ENCODE data around the gene SMIM36.
"Not testable (repeated sequence)": the region's sequence is repeated elsewhere in the genome, so short reads cannot be mapped to it uniquely, and the experiment has no call there.

SMIM36 gene

GRCh38 chr17:55433029-55433628, 78.1 kb downstream of the SMIM36 start:
- DNase-seq: no peak

DNA sequence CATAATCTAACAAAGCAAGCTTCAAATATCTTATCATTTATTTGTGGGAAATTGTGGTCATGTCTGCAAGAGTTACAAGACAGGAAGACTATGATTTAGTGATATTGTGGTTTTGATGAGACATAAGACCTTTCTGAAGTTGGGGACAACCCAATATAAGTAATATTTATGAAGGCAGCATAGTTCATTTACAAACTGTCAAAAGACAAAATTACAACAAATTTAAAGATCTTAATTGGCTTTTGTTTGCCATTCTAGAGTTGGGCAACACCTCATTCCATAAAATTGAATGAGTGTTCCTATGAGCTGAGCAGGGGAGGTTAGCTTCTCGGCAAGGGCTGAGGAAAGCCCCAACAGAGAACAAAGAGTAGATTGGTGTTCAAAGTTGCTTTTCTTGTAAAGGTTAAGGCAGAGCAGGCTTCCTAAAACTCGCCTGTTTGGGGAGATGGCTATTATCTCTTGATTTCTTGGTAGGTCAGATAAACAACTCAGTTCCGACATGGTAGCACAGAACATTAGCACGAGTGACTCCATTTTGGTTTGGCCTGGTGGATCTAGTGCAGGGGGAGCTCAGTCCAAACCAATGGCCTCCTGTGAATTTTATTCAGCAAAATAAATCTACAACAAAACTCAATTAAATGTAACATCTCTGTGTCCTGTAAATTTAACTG, 78.8 kb downstream of the SMIM36 start:
- DNase-seq: no peak

DNA sequence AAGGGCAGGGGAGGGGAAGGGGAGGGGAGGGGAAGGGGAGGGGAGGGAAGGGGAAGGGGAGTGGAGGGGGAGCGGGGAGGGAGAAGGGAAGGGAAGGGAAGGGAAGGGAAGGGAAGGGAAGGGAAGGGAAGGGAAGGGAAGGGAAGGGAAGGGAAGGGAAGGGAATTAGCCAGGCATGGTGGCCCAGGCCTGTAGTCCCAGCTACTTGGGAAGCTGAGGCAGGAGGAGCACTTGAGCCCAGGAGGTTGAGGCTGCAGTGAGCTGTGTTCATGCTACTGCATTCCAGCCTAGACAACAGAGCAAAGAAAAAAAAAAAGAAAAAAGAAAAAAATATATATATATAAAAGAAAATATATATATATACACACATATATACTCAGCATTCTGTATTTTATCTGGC, 79.3 kb downstream of the SMIM36 start:
- DNase-seq: not testable (repeated sequence)

DNA sequence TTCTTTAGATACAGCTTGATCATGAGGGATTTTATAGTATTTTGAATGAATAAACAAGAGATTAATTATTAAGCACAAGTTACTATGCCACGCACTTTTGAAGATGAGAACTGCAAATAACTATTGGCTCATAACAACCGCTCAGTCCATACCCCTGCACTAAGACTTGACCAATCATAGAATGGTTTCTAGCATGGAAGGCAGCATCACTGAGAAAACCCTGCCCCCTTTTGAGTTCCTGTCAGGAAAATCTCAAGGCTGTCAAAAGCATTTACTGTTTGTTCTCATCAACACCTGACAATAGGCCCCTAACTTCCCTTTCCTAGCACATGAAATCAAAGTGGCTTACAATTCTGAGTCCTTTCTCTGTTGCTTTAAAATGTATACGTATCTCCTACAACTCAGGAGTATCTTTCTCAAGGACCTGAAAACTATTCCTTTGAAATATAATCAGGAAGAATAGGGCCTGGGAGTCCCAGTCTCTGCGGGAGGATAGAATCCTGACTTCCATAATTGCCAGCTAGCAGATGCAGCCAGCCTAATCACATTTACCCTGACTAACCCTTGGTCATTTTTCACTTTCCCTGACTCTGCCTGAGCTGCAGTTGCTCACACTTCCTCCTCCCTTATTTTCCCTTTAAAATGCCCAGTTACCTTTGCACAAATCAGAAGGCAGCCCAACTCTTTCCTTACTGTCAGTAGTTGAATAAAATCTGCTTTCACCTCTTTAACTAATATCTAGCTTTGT, 80.5 kb downstream of the SMIM36 start:
- DNase-seq: no peak

DNA sequence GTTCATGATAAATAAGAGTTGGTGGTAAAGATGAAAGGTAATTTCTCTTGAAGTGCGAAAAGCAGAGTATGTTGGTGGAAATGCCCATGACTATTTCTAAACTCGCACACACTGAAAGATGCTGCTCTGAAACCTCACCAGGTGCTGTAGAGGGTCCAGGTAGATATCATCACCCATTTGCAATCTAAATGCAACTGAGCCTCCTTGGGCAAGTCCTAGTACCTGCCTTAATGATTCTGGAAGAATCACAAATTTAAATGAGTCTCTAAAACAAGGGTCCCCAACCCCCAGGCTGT, 83.7 kb downstream of the SMIM36 start:
- no peak for DNase-seq

DNA sequence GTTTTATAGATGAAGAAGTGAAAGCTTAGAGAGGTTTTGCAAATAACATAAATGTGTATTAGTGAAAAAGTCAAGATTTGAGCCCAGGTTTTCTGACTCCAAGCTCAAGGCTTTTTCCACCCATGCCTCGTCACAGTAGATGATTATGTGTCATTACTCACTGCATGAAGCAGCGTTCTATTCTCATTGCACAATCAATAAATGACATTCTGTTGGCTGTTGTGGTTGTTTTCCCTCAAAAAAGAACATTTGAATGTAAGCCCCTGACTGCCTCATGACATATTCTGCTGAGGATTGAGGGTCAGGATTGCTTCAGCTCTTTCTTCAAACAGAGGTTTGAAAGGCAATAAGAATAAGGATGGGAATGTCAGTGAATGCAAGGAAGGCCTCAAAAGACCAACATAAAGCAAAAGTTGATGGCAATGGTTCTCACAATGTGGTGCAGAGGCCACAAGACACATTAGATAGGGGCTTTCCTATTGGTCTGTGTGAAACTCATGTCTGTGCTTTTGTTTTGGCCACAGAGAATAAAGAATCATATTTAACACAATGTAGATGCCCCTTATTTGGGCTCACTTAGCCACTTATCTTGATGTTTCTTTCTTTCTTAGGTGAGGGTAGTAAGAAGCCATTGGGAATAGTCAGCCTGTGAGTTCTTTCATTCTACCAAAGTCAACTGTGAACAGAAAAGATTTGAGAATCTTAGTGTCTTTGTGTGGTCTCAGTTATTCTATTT, 84.2 kb downstream of the SMIM36 start:
- DNase-seq: no peak

DNA sequence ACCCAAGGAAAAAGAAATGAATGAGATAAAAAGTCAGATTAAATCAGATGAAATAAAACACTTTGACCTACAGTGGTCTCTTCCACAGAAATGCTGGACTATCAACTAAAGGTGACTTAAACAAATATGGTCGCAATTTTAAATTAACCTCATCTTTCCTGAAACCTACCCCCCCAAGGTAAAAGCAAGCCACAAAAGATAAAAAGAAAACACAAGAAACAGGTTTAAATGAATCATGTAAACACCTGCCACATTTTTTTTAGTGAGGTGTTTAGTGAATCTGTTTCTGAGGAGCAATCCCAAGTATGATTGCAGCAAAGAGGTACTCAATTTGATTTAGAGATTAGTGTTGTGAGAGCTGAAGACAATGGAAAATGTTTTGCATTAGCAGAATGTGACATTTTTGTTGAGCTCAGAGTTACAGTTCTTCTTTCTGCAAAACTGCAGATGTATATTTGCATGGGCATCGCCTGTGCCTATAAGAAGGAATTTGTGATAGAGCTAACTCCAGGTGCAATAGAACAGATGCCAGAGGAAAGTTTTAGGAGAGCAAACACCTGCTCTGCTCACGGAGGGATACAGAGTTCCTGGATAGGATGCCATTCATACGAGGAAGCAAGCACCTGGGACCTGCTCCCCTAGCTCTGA, 86.2 kb downstream of the SMIM36 start:
- DNase-seq: no peak

- DNase-seq: no peak
These were observed 87.7 kb downstream of the SMIM36 start for GRCh38 chr17:55423535-55423934.

- not testable (repeated sequence) for DNase-seq
These were observed 88.5 kb downstream of the SMIM36 start for GRCh38 chr17:55422828-55423164.

GRCh38 chr17:55421179-55421934, 89.9 kb downstream of the SMIM36 start, which contains the start of gene MMD:
MMD (minus strand) TSS chr17:55421835; CDS start chr17:55421695, 140 bp downstream.
- no peak for DNase-seq

- DNase-seq: no peak
These were observed 90.5 kb downstream of the SMIM36 start for GRCh38 chr17:55420776-55421178.

DNA sequence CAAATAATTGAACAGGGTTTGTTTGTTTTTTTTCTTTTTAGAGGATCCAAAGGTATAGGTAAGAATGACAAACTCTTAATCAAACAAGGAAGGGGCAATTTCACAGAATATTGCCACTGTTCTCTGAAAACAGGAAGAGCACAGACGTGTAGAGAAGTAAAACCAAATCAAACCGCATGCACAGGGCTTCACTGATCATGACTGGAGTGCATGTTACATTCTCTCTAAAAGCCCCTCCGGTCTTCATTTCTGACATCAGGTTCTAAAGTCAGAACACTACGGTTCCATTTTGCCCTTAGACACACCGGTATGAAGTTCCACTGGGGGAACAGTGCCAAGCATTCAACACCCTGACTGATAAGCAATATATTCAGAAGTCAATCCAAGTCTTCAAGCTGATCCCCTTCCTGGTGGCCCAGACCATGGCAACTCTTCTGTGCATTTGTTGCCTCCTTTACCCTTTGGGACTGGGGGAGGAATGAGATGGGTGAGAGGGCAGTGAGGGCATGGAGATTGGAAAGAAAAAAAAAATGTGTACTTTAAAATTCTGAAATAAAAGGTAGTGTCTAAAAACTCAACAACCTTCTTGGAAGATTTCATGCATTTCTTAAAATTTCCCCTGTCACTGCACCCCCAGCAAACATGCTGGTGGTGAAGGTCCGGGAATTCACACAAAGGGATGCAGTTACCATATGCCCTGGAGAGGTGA, 91.0 kb downstream of the SMIM36 start:
- DNase-seq: no peak

DNA sequence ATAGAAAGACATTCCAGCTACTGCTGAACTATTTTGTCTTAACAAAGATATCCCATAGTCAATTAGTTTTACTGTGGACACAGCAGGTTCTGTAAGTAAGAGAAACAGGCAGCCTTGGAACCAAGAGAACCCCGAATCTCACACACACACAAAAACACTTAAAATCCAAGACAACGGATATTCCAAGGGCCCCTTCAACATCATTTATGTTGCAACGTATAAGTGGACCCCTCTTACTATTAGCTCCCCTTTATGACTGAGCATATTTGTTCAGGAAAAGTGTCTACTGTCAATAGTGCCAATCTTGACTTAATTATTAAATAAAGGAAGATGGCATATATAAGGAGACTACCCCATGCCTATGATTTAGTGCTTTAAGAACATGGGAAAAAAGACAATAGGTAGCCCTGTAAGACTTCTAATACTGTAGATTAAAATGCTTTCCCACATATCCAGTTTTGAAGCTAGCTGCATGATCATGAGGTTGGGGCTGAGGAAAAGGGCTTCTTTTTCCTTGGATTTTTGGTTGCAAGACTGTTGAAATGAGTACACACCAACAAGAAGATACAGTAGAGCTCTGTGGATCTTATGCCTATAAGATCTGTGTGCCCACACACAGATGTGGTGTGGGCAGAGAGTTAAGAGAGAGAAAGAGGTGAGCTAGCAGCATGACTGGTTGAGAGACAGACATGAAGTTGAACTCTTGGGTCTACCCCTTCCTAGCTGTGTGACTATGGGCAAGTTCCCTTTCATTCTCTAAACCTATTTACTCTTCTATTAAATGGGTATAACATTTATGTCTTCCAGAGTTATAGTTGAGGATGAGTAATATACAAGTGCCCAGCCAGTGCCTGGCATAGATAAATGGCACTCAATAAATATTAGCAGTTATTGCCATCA, 92.6 kb downstream of the SMIM36 start:
- DNase-seq: no peak

DNA sequence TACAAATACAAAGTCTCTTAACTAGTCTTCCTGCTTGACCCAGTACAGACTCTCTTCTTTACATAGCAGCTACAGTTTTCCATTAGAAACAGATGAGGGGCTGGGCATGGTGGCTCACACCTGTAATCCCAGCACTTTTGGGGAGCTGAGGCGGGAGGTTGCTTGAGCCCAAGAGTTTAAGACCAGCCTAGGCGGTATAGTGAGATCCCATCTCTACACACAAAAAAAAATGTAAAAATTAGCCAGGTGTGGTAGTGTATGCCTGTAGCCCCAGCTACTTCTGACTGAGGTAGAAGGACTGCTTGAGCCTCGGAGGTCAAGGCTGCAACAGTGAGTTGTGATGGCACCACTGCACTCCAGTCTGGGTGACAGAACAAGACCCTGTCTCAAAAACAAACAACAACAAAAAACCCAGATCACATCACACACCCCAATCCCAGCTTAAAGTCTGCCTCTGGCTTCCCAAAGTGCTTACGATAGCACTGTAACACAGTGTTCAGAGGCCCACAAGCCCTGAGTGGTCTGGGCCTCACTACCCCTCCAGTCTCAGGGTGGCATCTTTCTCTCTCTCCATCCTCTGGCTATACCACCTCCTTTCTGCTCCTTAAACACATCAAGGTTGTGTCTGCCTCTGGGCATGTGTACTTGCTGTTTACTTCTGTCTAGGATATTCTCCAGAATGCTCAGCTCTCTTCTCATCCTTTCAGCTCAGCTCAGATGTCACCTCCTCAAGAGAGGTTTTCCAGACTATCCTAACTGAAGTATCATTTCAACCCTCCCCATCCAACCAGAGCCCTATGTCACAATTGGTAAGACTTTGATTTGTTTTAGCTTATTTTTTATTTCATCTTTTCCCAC, 93.6 kb downstream of the SMIM36 start:
- DNase-seq: no peak

DNA sequence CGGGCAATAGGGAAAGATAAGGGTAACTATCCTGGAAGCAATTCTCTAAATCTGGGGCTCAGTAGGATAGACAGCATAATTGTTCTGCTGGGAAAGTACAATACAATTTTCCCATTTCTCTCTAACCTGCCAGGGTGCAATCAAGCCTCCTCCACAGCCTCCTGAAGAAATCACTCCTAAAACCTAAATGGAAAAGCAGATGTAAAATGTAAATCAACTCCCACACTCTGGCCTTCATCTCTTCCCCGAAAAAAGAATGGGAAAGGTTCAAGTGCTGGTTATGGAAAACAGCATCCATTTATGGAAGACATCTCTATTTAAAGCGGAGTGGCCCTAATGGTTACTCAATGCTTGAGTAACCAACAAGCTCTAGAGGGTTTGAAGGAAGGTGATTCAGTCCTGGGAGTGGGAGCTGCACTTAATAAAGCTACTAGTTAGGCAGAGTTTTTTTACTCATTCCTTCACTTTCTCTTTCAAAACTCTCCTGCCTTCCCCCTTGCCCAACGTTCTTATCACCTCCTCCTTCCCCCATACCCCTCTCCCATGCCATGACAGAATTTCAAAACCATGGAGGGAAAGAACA, 94.7 kb downstream of the SMIM36 start:
- DNase-seq: no peak

GRCh38 chr17:55416000-55416399, 95.3 kb downstream of the SMIM36 start:
- no peak for DNase-seq

GRCh38 chr17:55414983-55415382, 96.3 kb downstream of the SMIM36 start:
- DNase-seq: no peak

DNA sequence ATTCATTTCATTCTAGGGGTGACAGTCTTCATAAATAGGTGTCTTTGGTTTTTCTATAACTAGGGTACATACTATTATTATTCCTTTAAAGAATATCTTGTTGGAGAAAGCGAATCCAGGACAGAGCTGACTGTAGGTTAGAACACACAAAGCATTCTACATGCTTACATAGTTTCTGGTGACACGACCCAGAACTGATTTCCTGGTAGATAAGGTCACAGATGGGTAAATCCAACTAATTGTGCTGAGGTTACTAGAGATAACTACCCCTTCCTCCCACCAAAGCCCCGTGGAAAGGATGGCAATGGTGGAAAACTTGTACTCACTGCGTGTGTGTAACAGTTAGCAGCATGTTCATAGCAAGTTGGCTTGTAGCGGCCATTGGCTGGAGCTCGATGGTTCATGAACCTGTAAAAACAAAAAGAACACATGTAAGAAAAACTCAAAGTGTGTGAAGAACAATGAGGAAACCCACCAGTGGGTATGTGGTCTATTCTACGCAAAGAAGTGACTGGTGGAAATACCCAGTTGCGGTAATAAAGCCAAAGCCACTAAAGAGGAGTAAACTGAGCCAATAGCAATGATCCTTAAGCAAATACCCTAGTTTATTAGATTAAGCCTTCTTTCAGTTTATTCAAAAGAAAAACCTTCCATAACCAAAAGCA, 97.3 kb downstream of the SMIM36 start:
- no peak for DNase-seq

DNA sequence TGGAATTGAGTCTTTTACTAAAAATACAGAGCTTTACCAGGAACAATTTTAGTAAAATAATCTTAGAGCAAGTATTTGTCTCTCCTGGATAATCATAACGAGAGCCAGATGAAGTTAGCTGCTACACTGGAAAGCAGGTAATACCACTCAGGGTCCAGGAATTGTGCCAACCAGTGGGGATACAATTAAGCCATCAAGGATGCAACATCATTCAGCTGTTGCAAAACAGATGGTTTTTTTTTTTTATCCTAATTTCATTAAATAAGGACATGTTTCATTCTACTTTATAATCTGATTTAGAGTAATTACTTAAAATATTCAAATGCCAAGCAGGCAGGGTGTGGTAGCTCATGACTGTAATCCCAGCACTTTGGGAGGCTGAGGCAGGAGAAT, 99.8 kb downstream of the SMIM36 start:
- no peak for DNase-seq

Measured in NCI-H1694 (cell line).